Activated T-cell treated with anti-CD3 and anti-CD28 coated beads, Interleukin-2, amount 50 U/mL, for 1 hour (primary cell): ENCODE measurements around the gene B4GAT1.
A peak's percentile ranks its signal among the peaks of the same experiment; 100 is the strongest.
"Not testable (repeated sequence)": the region's sequence is repeated elsewhere in the genome, so short reads cannot be mapped to it uniquely, and the experiment has no call there.

Experiments used
- DNase-seq: peaks from one replicate; pipeline ENCODE4 v3.0.0-alpha.2; 2020

B4GAT1 gene

DNA sequence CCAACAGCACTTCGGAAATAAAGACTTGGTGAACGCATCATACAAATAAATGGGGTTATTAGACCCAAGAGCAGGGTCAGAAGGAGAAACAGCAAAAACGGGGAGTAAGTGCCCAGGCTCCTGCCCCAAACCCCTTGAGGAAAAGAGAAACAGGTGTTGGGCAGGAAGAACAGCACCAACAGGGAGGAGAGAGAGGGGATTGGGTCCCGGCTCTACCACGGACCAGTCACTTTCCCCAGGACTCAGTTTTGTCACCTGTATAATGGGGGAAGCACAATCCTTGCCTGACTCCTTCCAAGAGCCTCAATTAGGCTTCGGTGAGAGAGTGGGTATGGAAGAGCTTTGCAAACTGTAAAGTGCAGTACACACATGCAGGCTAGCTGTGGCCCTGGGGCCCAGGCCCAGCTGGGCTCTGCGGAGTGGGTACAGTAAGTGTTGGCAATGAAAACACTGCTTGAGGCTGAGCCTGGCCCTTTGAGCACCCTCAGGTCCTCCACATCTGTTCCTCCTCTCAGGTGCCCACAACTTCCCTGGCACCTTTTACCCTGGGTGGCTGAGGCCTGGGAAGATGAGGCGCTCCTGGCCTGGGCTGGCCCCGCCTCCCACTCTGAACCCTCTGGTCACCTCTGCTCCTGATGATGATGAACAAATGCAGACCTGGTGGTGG, 15.2 kb upstream of the B4GAT1 start:
- no peak for DNase-seq

DNA sequence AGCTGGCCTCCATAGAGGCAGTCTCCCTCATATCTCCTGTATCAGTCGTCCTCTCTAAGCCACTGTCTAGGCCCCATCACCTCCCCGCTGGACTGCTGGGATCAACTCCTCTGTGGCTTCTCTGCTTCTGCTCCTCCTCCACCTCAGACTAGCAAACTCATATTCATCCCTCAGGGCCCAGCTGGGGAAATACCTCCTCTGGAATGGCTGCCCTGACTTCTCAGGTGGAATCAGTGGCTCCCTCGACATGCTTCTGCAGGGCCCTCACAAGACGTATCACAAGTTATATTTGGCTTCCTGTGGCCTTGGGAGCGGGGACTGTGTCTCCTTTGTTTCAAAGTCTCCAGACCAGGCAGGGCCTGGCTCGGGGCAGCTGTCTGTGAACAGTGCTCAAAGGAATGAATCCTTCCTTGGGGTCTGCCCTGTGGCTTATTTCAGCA, 14.1 kb upstream of the B4GAT1 start:
- no peak for DNase-seq

DNA sequence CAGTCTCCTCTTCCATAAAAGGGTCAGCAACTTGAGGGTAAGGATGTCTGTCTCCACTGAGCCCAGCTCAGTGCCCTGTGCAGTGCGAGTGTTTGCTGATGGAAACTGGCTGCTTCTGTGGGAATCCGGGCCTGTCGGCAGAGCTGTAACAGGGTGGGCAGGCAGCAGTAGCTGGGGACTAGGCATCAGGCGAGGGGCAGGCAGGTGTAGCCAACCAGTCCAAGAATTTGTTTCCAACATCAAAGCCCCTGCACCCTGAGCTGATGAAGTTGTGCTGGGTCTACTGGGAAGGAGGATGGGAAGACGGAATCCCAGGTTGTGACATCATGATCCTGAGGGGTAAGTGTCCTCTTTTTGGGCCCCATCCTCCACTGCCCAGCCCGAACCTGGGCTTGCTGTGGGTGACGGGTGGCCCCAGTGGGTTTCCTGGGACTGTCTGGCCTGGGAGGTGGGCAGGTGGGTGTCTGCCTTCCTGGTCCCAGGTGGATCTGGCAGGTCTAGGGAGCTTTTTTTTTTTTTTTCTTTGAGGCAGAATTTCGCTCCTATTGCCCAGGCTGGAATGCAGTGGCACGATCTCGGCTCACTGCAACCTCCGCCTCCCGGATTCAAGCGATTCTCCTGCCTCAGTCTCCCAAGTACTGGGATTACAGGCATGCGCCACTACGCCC, 13.1 kb upstream of the B4GAT1 start:
- DNase-seq, result no peak

DNA sequence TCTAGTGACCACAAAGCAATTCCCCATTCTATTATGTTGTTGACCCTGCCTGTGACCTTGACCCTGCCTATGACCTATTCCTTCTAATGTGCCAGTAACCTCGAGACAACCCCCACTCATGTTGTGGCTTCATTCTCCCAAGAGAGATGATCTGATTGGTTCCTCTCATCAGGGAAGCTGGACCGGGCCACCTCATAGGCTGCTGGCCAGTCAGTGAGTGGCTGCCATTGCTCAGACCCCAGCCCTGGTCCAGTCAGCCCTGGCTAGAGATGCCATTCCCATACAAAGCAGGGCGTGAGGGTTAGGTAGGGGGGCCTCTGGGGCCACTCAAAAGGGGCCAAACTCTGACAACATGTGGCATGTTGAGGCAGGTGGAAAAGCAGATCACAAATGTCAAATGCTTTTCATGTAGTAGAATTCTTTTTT, 12.2 kb upstream of the B4GAT1 start:
- no peak for DNase-seq

DNA sequence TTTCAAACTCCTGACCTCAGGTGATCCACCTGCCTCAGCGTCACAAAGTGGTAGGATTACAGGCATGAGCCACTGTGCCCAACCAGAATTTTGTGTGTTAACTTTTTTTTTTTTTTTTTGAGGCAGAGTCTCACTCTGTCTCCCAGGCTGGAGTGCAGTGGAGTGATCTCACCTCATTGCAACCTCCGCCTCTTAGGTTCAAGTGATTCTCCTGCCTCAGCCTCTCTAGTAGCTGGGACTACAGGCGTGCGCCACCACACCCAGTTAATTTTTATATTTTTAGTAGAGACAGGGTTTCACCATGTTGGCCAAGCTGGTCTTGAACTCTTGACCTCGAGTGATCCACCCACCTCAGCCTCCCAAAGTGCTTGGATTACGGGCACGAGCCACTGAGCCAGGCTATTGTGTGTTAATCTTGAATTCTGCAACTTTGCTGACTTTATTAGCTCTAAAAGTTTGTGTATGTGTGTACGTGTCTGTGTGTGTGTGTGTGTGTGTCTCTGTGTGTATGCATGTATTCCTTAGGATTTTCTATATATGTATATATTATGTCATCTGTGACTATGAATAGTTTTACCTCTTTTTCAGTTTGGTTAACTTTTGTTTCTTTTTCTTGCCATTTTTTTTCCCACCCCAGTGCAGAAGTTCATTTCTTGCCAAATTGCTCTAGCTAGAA, 3.3 kb upstream of the B4GAT1 start:
- DNase-seq, result not testable (repeated sequence)

DNA sequence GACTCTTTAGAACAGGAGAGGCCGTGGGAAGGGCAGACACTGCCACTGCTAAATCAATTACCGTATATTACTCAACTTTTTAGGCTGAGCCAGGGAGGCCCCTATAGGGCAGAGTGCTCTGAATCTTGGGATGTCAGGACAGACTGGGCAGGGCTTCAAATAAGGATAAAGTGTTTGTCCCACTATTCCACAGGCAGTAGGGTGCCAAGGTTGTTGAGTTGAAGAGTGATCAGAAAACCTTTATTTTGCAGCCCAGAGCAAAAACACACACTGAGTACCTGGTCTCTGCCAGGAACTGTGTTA, 1.6 kb upstream of the B4GAT1 start:
- DNase-seq, result no peak

DNA sequence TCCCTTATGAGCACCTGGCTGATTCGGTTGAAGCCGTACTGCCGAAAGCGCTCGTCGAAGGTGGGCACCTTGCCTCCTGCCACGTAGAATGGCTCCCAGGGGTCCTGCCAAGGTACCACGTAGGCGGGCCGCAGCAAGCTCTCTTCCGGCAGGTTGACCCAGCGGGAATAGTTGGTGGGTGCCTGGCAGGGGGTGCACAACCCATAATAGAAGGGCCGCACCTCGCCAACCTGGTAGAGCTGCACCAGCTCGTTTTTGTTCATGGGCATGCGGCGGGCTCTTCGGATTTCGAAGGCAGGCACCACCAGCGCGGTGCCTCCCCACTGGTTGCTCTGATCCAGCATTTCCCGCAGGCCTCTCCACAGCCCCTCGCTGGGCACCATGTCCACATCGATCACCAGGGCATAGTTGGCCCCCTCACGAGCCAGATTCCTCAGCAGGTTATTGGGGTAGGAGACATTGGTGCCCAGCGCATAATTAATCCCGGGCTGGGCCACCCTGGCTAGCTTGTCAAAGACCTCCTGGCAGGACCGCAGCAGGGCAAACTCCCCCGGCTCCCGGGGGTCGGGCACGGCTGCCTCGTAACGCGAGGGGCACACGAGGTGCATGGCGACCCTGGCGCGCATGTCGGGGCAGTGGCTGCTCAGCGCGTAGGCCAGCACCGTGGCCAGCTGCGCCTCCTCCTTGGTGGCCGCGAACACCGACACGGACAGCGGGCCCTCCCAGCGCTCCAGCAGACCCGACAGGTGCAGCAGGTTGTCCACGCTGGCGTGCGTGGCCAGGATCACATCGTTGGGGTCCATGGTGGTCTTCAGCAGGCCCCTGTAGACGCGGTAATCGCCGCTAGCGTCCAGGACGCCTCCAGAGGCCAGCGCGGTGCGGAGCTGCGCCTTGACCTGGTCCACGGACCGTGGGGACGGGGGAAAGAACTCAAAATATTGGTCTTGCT, 679 bp downstream of the B4GAT1 start:
- DNase-seq, result no peak

DNA sequence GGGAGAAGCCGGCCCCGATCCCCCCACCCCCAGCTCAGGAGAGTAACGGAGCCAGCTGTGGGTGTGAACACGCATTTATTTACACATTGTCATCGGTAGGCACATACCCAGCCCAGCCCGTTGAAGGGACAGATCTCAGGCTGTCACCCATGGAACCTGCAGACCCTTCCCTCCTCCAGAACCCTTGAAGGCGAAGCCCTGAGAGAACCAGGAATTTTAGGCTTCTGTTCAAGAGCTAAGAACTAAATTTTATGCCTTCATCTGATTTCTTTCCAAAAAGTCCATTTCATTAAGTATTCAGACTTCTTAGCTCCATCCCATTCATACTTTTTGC, 2.1 kb downstream of the B4GAT1 start:
- no peak for DNase-seq

DNA sequence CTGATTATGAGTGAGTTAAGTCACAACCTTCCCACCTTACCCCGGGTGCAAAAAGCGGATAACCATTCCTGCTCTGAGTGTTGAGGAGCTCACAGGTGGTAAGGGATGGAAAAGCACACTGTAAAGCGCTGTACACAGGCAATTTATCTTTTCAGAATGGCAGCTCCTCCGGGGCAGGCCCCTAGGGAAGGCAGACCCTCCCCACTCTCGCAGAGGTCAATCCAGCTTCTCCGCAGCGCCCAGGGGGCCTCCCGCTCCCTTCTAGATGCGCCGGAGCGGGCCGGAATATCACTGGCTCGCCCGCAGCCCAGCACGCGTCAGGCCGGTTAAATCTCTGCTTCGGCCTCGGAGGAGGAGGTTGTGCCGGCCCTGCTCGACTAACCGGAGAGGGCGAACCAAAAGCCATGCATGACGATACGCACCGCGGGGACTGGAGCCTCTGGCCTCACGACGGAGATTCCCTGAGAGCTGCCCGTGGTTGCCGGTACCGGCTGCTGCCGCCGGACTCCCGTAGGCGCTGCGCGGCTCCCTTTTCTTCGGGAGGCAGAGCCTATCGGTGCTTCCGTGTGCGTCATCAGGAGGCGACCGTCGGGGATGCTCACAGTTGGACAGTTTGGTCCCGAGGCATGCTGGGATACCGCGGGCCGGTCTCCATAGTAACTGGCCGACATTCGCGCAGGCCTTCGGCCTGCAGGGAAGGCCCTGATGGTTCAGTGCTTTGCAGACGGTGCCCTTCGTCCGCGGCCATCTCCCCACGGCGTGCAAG, 2.7 kb downstream of the B4GAT1 start, which contains the start of gene BRMS1:
Gene BRMS1, minus strand, starts transcription at position 555 of the 766 bp plus-strand sequence. CDS start 2,870 bp downstream, outside the sequence.
- DNase-seq, result peak; percentile 94

DNA sequence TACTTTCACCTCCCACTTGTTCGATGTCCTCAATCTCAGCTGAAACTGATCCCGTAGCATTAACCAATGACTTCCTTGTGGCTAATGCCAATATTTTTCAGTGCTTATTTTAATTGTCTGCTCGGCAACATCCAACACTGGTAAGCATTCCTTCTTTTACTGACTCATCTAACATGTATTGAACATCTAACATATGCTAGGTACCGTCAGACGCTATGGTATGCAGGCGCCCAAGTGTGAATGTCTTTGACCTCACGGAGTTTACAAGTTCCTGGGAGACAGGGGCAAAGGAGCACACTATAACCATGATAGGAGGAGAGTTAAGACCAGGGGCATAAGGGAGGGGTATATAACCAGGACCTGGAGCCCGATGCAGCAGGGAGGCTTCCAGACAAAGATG, 4.3 kb downstream of the B4GAT1 start:
- DNase-seq, result no peak

DNA sequence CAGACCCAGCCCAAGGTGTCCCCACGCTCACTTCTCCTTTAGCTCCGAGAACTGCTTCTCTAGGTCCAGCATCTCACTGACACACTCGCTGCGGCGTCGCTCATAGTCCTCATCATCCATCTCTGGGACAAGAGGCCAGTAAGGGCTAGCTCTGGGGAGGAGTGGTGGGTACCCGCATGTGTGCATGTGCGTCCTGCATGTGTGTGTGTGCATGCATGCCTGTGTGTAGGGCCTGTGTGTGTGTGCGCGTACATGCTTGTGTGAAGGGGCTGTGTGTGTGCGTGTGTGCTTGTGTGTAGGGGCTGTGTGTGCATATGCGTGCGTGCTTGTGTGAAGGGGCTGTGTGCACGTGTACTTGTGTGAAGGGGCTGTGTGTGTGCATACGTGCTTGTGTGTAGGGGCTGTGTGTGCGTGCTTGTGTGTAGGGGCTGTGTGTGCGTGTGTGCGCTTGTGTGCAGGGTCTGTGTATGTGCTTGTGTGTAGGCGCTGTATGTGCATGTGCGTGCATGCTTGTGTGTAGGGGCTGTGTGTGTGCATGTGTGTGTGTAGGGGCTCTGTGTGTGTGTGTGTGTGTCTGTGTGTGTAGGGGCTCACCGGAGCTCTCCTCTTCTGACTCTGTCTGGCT, 5.8 kb downstream of the B4GAT1 start:
- no peak for DNase-seq

DNA sequence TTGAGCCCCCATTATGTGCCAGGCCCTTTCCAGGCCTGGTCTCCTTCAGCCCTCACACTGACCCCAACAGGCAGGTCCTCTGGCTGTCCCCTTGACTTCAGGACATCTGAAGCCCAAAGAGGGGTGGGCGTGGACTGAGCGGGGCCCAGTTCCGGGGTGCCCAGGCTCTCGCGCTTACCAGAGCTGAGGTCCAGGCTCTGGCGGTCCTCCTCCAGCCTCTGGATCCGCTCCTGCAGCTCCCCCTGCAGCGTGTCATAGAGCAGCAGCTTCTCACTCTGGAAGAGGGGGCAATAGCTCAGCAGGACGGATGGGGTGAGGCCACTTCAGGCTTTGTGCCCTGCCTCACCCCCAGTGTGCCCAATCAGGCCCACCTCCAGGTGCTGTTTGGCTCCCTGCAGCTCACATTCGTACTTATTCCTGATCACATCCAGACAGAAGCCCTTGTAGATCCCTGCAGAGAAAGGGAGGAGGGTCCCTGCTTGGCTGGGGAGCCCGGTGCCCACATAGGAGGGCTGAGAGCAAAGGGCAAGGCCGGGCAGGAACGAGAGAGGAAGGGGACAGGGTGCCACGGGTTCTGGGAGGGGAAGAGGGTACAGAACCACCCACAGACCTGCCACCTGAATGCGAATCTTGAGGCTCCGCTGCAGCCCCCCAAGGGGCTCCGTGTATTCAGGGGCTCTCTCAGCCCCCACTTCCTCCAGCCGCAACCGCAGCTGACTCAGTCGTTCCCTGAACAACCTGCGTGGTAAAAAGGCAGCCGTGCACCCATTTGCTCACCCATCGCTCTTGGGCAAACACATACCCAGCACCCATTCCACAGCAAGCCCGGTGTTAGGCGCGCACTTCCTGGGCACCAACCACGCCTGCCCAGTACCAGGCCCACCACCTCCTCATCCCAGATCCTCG, 6.6 kb downstream of the B4GAT1 start:
- DNase-seq, result no peak

DNA sequence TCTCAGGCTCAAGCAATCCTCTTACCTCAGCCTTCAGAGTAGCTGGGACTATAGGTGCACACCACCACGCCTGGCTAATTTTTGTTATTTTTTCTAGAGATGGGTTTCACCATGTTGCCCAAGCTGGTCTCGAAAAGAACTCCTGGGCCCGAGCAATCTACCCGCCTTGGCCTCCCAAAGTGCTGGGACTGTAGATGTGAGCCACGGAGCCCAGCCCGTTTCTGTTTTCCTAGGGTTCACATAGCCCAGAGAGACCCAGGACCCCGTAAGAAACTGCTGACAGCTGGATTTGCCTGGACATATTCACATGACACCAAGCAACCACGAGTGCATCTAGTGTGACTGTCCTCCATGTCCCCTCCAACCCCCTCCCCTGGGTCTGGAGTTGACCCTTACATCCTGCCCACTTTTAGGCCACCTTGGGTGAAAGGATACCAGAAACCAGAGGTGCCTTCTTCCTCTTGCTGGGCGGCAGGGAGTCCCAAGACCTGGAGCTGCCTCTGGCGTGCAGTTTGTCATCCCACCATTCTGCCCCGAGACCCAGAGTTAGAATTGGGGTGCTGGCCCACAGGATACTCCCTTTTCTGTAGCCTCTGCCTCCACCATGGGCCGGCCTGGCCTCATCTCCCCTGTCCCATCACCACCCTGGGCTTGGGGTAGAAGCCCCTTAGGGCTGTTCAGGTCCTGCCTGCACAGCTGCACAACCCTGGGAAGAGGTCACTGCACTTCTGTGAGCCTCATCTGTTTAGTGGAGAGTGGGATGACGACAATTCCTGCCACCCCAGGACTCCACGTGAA, 7.5 kb downstream of the B4GAT1 start:
- DNase-seq, result no peak

DNA sequence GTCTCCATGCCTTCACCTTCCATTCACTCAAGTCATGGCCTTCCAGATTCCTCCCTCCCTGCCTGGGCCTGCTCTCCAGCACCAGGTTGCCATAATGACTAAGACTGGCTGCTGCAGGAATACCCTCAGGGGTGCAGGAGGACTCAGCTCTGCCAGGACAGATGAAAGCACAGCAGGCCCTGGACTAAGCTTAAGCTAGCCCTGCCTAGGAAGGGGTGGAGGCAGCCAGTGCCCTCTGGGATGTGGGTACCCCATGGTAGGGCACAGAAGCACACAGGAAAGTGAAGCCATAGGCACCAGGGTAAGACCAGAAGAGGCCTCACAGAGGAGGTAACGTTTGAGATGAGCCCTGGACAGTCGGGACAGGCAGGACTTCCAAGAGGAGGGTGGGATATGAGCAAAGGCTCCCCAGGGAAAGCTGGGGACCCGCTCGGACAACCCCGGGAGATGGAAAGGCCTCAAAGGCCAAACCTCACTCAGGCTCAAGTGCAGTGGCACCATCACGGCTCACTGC, 8.2 kb downstream of the B4GAT1 start:
- no peak for DNase-seq

DNA sequence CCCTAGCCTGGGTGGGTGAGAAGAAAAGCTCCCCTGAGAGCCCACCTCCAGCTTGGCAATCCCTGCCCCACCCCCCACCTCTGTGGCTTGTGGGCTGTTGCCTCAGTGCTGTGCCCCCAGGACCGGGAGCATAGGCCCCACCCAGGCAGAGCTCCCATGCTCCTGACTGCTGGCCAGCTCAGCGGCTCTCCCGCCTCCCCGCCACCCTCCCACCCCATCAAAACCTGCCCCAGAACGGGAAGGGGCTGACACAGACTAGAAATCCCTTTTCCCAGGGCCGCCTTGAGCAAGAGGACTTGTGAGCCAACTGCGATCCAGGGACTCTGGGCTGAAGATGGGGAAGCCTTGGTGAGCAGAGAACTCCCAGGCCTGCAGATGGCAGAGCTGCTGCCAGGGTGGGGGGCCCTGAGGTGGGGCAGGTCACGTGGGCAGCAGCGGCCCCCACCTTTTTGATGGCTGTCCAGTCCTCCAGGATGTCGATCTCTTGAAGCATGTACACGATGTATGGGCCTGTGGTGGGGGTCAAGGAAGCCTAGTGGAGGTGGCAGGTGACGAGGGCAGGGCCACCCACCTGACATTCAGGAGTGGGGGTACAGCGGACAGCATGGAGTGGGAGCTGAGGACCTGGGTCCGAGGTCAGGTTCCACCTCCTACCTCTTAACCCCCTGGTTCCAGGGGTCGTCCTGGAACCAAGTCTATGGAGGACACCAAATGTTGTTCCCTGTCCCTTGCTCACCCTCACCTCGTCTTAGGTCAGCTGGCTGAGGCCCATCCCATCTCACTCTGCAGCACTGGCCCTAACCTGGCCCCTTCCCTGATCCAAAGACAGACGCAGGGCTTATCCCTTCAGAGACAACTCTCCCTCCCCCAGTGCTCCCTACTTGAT, 8.9 kb downstream of the B4GAT1 start:
- DNase-seq, result no peak

DNA sequence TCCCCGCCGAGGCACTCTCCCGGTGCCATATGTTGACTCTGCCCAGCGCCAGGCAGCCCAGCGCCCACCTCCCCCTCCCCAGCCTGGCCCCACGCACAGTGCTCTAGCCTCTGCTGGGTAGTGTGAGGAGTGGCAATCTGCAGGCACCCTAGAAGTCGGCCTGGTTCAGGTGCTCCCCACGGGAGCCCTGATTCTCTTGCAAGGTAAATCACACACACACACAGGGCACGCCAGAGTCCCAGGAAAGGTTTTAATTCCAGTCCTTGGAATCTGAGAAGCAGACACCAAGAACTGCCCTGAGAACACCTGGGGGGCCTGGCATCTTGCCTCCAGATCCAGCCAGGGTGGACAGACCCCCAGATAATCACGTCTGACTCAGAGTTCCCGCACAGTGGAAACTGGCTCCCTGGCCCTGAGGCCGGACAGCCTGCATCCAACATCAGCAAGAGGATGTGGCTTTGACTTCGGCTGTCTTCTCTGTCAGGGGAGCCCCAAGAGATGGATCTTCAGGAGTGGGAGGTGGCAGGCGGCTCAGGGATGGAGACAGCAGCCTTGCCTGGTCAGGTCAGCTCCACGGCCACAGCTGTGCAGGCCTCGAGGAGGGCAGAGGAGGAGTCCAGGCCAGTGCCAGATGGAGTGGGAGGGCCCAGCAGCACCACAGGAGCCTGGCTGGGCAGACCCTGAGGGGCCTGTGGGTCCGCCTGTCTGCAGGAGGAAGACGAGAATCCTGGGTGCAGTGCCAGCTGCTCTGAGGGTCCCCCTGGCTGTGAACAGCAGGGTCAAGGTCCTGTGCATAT, 10.1 kb downstream of the B4GAT1 start:
- DNase-seq, result no peak

DNA sequence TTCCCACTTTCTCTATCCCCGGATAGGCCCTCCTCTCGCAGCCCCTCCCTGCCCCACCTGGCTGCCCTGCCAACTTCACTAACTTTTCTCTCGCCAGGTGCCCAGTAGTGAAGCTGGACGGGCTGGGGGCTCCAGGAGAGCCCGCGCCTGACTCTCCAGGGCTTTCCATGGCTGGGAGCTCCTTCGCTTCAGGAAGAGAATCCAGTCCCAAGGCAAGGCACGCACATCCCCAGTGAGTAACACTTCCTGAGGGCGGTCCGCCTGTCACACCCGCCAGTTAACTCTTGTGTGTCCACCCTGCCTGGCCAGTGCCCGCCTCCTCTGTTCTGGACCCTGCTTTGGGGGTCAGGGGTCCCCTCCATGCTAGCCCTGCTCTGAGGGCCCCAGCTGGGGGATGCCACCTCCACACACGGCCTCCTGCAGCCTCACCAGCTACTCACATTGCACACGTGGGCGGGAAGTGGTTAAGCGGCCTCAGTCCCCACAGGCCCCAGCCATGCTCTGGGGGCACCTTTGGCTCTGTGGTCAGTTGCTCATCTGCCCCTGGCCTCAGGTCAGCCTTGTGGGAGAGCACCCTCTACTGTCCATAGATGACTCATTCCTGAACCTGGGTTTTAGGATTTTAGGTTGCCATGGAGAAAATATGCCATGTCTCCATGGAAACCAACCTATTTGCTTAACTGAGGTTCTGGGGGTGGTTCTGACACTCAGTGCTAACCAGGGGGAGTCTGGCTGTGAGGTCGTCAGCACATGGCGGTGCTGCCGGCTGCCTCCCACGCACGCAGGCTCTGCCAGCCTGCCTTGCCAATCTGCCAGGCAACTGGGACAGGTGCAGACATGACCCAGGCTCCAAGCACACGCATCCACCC, 11.0 kb downstream of the B4GAT1 start, which contains the start of gene RIN1:
Gene RIN1, minus strand, starts transcription at position 201 of the 869 bp plus-strand sequence. Its CDS starts 32 bp downstream, at position 169.
- DNase-seq, result peak; percentile 52
